Measurements from ENCODE around the gene DSCAM.

DNA sequence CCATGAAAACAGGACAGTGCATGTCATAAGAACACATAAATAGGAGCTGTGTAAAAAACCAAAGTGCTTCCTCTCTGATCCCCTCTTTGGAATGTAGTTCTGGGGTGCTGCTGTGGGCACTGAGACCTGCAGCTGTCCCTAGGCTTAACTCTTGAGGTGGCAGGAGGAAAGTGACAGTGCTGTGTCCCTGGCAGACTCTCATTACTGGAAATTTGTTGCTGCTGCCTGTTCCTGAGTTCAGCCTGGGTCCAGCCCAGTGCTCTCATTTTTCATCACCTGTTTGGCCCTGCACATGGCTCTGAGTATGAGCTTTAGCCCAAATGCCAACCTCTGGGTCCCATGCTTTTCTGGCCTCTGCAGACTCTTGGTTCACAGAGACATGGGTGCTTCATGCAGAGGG, 329.3 kb downstream of the DSCAM start:
- TF ChIP-seq, protein P1, sequence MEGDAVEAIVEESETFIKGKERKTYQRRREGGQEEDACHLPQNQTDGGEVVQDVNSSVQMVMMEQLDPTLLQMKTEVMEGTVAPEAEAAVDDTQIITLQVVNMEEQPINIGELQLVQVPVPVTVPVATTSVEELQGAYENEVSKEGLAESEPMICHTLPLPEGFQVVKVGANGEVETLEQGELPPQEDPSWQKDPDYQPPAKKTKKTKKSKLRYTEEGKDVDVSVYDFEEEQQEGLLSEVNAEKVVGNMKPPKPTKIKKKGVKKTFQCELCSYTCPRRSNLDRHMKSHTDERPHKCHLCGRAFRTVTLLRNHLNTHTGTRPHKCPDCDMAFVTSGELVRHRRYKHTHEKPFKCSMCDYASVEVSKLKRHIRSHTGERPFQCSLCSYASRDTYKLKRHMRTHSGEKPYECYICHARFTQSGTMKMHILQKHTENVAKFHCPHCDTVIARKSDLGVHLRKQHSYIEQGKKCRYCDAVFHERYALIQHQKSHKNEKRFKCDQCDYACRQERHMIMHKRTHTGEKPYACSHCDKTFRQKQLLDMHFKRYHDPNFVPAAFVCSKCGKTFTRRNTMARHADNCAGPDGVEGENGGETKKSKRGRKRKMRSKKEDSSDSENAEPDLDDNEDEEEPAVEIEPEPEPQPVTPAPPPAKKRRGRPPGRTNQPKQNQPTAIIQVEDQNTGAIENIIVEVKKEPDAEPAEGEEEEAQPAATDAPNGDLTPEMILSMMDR (IDR thresholded peaks at IDR 0.05), result no peak
- no peak for TF ChIP-seq POLR2A (IDR thresholded peaks at IDR 0.05)

Measured in uterus (tissue), 2 donors.